GM06990 (cell line): ENCODE measurements around the gene GPR108.
"Not testable (repeated sequence)": the region's sequence is repeated elsewhere in the genome, so short reads cannot be mapped to it uniquely, and the experiment has no call there.

Source experiments
- DNase-seq: peaks from one replicate; pipeline ENCODE4 v3.0.0-alpha.2; 2011; ENCODE audit not compliant: insufficient read length; ENCODE audit errors: extremely low read depth
- H3K27me3 ChIP-seq: replicated peaks from 2 replicates; pipeline ENCODE4 v1.6.0; 2011; ENCODE audit warnings: low read length; ENCODE audit not compliant: control insufficient read depth, insufficient read depth
- H3K36me3 ChIP-seq: 2 replicates; pipeline ENCODE4 v1.5.1; 2011; ENCODE audit warnings: low read length; ENCODE audit not compliant: control insufficient read depth, insufficient read depth
- H3K4me3 ChIP-seq: replicated peaks from 2 replicates; pipeline ENCODE4 v1.5.1; 2011; ENCODE audit warnings: low read depth, mild to moderate bottlenecking, control low read depth, low read length
- TF ChIP-seq, protein P1 (sequence below): IDR thresholded peaks from 2 replicates; pipeline ENCODE4 v1.5.1; 2011; ENCODE audit warnings: low read length, control low read depth, mild to moderate bottlenecking, inconsistent platforms; ENCODE audit not compliant: insufficient read depth, poor library complexity, severe bottlenecking

Gene GPR108

DNA sequence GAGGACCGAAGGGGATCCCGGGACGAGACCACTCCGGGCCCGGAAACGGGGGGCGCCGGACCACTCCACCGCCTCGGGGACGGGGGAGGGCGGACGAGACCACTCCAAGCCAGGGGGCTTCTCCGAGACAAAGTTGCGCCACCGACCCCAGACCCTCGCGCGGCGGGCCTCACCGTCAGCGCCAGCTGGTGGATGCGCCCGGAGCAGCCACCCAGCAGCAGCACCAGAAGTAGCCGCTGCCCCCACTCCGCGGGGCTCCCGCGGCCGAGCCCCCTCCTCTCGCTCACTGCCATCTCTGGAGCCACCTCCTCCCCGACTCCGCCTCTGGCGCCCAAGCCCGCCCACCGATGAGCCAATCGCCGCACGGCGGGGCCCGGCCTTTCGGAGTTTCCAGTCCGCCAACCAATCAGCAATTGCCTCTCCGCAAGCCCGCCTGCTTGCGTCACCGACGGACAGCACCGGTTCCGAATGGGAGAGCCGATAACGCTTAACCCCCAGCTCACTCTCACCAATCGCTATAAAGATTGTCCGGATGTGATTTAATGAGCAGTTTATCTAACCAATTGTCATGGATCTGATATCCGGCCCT, at the start of gene GPR108:
Gene GPR108 (minus strand): TSS at position 297 of the 589 bp plus-strand sequence. CDS start 4 bp downstream, at position 293.
- TF ChIP-seq, protein P1, sequence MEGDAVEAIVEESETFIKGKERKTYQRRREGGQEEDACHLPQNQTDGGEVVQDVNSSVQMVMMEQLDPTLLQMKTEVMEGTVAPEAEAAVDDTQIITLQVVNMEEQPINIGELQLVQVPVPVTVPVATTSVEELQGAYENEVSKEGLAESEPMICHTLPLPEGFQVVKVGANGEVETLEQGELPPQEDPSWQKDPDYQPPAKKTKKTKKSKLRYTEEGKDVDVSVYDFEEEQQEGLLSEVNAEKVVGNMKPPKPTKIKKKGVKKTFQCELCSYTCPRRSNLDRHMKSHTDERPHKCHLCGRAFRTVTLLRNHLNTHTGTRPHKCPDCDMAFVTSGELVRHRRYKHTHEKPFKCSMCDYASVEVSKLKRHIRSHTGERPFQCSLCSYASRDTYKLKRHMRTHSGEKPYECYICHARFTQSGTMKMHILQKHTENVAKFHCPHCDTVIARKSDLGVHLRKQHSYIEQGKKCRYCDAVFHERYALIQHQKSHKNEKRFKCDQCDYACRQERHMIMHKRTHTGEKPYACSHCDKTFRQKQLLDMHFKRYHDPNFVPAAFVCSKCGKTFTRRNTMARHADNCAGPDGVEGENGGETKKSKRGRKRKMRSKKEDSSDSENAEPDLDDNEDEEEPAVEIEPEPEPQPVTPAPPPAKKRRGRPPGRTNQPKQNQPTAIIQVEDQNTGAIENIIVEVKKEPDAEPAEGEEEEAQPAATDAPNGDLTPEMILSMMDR, result no peak
- H3K27me3 ChIP-seq, result no peaks in the 10 kb centered on the region
- peak within 1 kb of the TSS; percentile 93 for H3K4me3 ChIP-seq
- DNase-seq, result peak; percentile 100
- peaks cover 9% of the 10 kb centered on the region for H3K36me3 ChIP-seq

GRCh38 chr19:6779206-6779605, 41.8 kb upstream of the GPR108 start:
- Histone ChIP-seq H3K36me3 (peaks cover 4% of the 10 kb centered on the region), H3K4me3 (no peak overlapping the region), H3K27me3 (no peaks in the 10 kb centered on the region)
- TF ChIP-seq, protein P1, result no peak
- DNase-seq, result no peak

GRCh38 chr19:6778386-6778785, 41.0 kb upstream of the GPR108 start:
- H3K36me3 ChIP-seq, result peaks cover 3% of the 10 kb centered on the region

GRCh38 chr19:6777434-6777833, 40.1 kb upstream of the GPR108 start:
- Histone ChIP-seq H3K4me3 (no peak overlapping the region), H3K27me3 (no peaks in the 10 kb centered on the region), H3K36me3 (peaks cover 3% of the 10 kb centered on the region)
- TF ChIP-seq, protein P1, result no peak
- DNase-seq, result no peak

More at GRCh38 chr19:6778386-6778785, 41.0 kb upstream of the GPR108 start:
- Histone ChIP-seq H3K27me3 (no peaks in the 10 kb centered on the region), H3K4me3 (no peak overlapping the region)
- TF ChIP-seq, protein P1, result no peak
- DNase-seq, result no peak

- no peak overlapping the region for H3K4me3 ChIP-seq
- peaks cover 3% of the 10 kb centered on the region for H3K36me3 ChIP-seq
- no peak for DNase-seq
- TF ChIP-seq, protein P1, result no peak
- no peaks in the 10 kb centered on the region for H3K27me3 ChIP-seq
Observed at GRCh38 chr19:6776999-6777398, 39.6 kb upstream of the GPR108 start.

- H3K36me3 ChIP-seq, result not testable (repeated sequence)
Observed at GRCh38 chr19:6776045-6776444, 38.7 kb upstream of the GPR108 start.

More at GRCh38 chr19:6776045-6776444, 38.7 kb upstream of the GPR108 start:
- DNase-seq, H3K4me3 ChIP-seq, H3K27me3 ChIP-seq: not testable (repeated sequence)
